ENCODE results near the gene MEA1. TPM values are rescaled to one million over a fixed set of nuclear protein-coding genes. Genes with fewer than 3 reads are reported as not detected.

Gene MEA1
- total RNA-seq, 1 experiment from 2014 or later = 131 TPM

GRCh38 chr6:43019152-43019551 lies 5.4 kb upstream of the MEA1 start:
- Histone ChIP-seq H3K27ac (ENCODE audit: low read length) (no peak overlapping the region), H3K9me2 (replicated peaks; ENCODE audit: low read length) (no peaks in the 10 kb centered on the region), H4K20me1 (ENCODE audit: low read length) (no peaks in the 10 kb centered on the region), H2AFZ (ENCODE audit: low read length) (no peak overlapping the region), H3K9me3 (ENCODE audit: low read length) (no peaks in the 10 kb centered on the region), H3K9ac (ENCODE audit: low read length) (no peak overlapping the region), H3K79me2 (ENCODE audit: low read length) (peaks cover 53% of the 10 kb centered on the region), H3K27me3 (ENCODE audit: low read length) (no peaks in the 10 kb centered on the region), H3K4me2 (ENCODE audit: low read length) (no peak overlapping the region), H3F3A (ENCODE audit: low read length, unreplicated experiment) (no peaks in the 10 kb centered on the region), H3K4me3 (ENCODE audit: low read length) (no peak overlapping the region), H3K4me1 (ENCODE audit: insufficient read depth, low read length) (peaks cover 20% of the 10 kb centered on the region), H3K36me3 (ENCODE audit: low read depth, low read length) (peaks cover 15% of the 10 kb centered on the region)
- POLR2A ChIA-PET (ENCODE audit: unreplicated experiment) = no interaction called here
- CTCF ChIA-PET = no interaction called here
- no peak for DNase-seq
- intact Hi-C loops (cut with micrococcal nuclease) = no loop called here
- no TSS peak for BruUV-seq (replicated peaks)
- ATAC-seq = no peak
- TF ChIP-seq EZH2phosphoT487 (IDR thresholded peaks at IDR 0.05; ENCODE audit: borderline replicate concordance, low read length) (no peak), CTCF (conservative IDR thresholded peaks at IDR 0.05; ENCODE audit: low read depth, low read length) (no peak), EZH2 (IDR thresholded peaks at IDR 0.05; ENCODE audit: low read length, unreplicated experiment) (no peak)

GRCh38 chr6:43016943-43017334 lies 3.2 kb upstream of the MEA1 start:
- H3K4me2 ChIP-seq (ENCODE audit: low read length) = no peak overlapping the region
- DNase-seq = no peak
- ATAC-seq = no peak
- H3K9ac ChIP-seq (ENCODE audit: low read length) = no peak overlapping the region
- no peak for TF ChIP-seq EZH2 (IDR thresholded peaks at IDR 0.05; ENCODE audit: low read length, unreplicated experiment)
- no peak for TF ChIP-seq EZH2phosphoT487 (IDR thresholded peaks at IDR 0.05; ENCODE audit: borderline replicate concordance, low read length)
- no peak for TF ChIP-seq CTCF (conservative IDR thresholded peaks at IDR 0.05; ENCODE audit: low read depth, low read length)
- no peaks in the 10 kb centered on the region for H3K9me2 ChIP-seq (replicated peaks; ENCODE audit: low read length)
- ChIA-PET CTCF (no interaction called here), POLR2A (ENCODE audit: unreplicated experiment) (no interaction called here)
- intact Hi-C loops (cut with micrococcal nuclease) = no loop called here
- no peak overlapping the region for H3K27ac ChIP-seq (ENCODE audit: low read length)
- peaks cover 49% of the 10 kb centered on the region for H3K79me2 ChIP-seq (ENCODE audit: low read length)
- no TSS peak for BruUV-seq (replicated peaks)
- no peaks in the 10 kb centered on the region for H3F3A ChIP-seq (ENCODE audit: low read length, unreplicated experiment)
- no peak overlapping the region for H3K4me3 ChIP-seq (ENCODE audit: low read length)
- no peaks in the 10 kb centered on the region for H4K20me1 ChIP-seq (ENCODE audit: low read length)
- no peaks in the 10 kb centered on the region for H3K27me3 ChIP-seq (ENCODE audit: low read length)
- peaks cover 28% of the 10 kb centered on the region for H3K4me1 ChIP-seq (ENCODE audit: insufficient read depth, low read length)
- H3K9me3 ChIP-seq (ENCODE audit: low read length) = no peaks in the 10 kb centered on the region
- H3K36me3 ChIP-seq (ENCODE audit: low read depth, low read length) = peaks cover 18% of the 10 kb centered on the region; the same call in 1 of the 2 replicates
- no peak overlapping the region for H2AFZ ChIP-seq (ENCODE audit: low read length)

- H3K79me2 ChIP-seq (ENCODE audit: low read length) = peaks cover 51% of the 10 kb centered on the region
- no peaks in the 10 kb centered on the region for H3F3A ChIP-seq (ENCODE audit: low read length, unreplicated experiment)
- no peak for TF ChIP-seq EZH2phosphoT487 (IDR thresholded peaks at IDR 0.05; ENCODE audit: borderline replicate concordance, low read length)
- no peak for TF ChIP-seq CTCF (conservative IDR thresholded peaks at IDR 0.05; ENCODE audit: low read depth, low read length)
- TF ChIP-seq EZH2 (IDR thresholded peaks at IDR 0.05; ENCODE audit: low read length, unreplicated experiment) = no peak
- DNase-seq = no peak
- no peaks in the 10 kb centered on the region for H4K20me1 ChIP-seq (ENCODE audit: low read length)
- H3K4me1 ChIP-seq (ENCODE audit: insufficient read depth, low read length) = peaks cover 30% of the 10 kb centered on the region
- no peak overlapping the region for H3K27ac ChIP-seq (ENCODE audit: low read length)
- intact Hi-C loops (cut with micrococcal nuclease) = no loop called here
- H3K27me3 ChIP-seq (ENCODE audit: low read length) = no peaks in the 10 kb centered on the region
- CTCF ChIA-PET = no interaction called here
- no peak overlapping the region for H2AFZ ChIP-seq (ENCODE audit: low read length)
- H3K9ac ChIP-seq (ENCODE audit: low read length) = no peak overlapping the region
- H3K9me2 ChIP-seq (replicated peaks; ENCODE audit: low read length) = no peaks in the 10 kb centered on the region
- H3K36me3 ChIP-seq (ENCODE audit: low read depth, low read length) = peaks cover 23% of the 10 kb centered on the region; the same call in 1 of the 2 replicates
- ATAC-seq = no peak
- POLR2A ChIA-PET (ENCODE audit: unreplicated experiment) = no interaction called here
- no peaks in the 10 kb centered on the region for H3K9me3 ChIP-seq (ENCODE audit: low read length)
- BruUV-seq (replicated peaks) = no TSS peak
- H3K4me2 ChIP-seq (ENCODE audit: low read length) = no peak overlapping the region
- no peak overlapping the region for H3K4me3 ChIP-seq (ENCODE audit: low read length)
These were observed 2.6 kb upstream of the MEA1 start for GRCh38 chr6:43016176-43016942.

Measured in PC-3 (cell line).